ENCODE measurements around the gene CNN2. TPM values are rescaled to one million over a fixed set of nuclear protein-coding genes. Genes with fewer than 3 reads are reported as not detected.

The CNN2 gene
- total and polyA plus RNA-seq, 2 donors (not counting 1 experiment from before 2014, with no cell fraction given): 198 to 301 TPM

DNA sequence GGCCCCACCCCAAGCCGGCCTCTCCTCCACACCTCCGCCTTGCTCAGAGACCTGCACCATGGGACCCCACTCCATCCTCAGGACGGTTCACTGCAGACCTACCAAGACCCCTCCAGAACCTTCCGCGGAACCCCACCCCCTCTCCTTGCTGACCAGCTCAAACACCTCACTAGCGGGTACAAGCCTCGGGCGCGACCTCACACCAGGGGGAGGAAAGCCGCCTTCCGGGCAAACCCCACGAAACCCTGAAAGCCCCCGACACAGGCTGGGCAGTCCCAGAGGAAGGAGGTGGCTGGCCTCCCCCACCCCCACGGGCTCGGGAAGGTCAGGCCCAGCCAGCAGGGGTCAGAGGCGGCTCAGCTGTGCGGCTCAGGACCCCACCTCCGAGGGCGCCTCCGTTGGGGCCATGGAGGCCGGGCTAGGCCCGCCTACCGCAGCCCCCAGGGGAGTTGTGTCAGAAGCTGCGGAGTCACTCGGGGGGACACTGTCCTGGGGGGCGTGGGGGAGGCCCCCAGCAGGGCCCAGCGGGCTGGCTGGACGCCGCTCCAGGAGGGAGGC is 16.3 kb upstream of the CNN2 start:
- peaks cover 29% of the 10 kb centered on the region for H3K79me2 ChIP-seq (ENCODE audit: control insufficient read depth, insufficient read depth, low read length)
- Mint-ChIP-seq H3K27me3 (no peaks in the 10 kb centered on the region), H3K9me3 (ENCODE audit: insufficient read depth) (no peaks in the 10 kb centered on the region), H3K4me1 (peaks cover 5% of the 10 kb centered on the region), H3K27ac (no peak overlapping the region), H3K4me3 (no peak overlapping the region)
- no peak overlapping the region for H3K9ac ChIP-seq (ENCODE audit: low read length)
- H3K4me1 ChIP-seq (ENCODE audit: control insufficient read depth in 2 of 2, insufficient read depth in 2 of 2, low read length in 2 of 2): no peaks in the 10 kb centered on the region
- no peak overlapping the region for H2AFZ ChIP-seq (ENCODE audit: insufficient read depth, low read depth, low read length, poor library complexity, severe bottlenecking)
- no peak overlapping the region for H3K4me2 ChIP-seq (replicated peaks; ENCODE audit: low read depth, low read length, poor library complexity, severe bottlenecking)
- DNase-seq: no peak
- intact Hi-C loops (cut with micrococcal nuclease): no loop called here
- no peak for ATAC-seq (ENCODE audit: low read depth)
- no peak overlapping the region for H3K27ac ChIP-seq (ENCODE audit: low read length in 2 of 2)
- no peaks in the 10 kb centered on the region for H3K27me3 ChIP-seq (replicated peaks in 1 of 4; ENCODE audit: control extremely low read depth in 1 of 4, control insufficient read depth in 3 of 4, insufficient read depth in 4 of 4, low read length in 3 of 4)
- H3K9me3 ChIP-seq (ENCODE audit: control extremely low read depth in 1 of 3, control insufficient read depth in 2 of 3, insufficient read depth in 1 of 3, low read length in 2 of 3): no peaks in the 10 kb centered on the region
- peaks cover 58% of the 10 kb centered on the region for H4K20me1 ChIP-seq (ENCODE audit: control insufficient read depth, insufficient read depth, low read length, poor library complexity, severe bottlenecking)
- peaks cover 0 to 34% of the 10 kb centered on the region in 2 experiments for H3K36me3 ChIP-seq (replicated peaks in 1 of 2; ENCODE audit: control extremely low read depth in 1 of 2, control insufficient read depth in 1 of 2, extremely low read depth in 1 of 2, insufficient read depth in 2 of 2, low read length in 1 of 2)
- 90% methylated on average over 28 of the region's 29 CpGs for WGBS (ENCODE audit: insufficient coverage)
- no peak overlapping the region for H3K4me3 ChIP-seq (ENCODE audit: control extremely low read depth in 1 of 5, extremely low read depth in 1 of 5, insufficient read depth in 1 of 5, low read depth in 2 of 5, low read length in 4 of 5)
- CTCF ChIA-PET: interaction anchor here (0.9 kb wide), 1 partner anchor 48 kb away, joined by 3 read pairs; no protein-coding TSS in a partner anchor
- TF ChIP-seq, protein P1, sequence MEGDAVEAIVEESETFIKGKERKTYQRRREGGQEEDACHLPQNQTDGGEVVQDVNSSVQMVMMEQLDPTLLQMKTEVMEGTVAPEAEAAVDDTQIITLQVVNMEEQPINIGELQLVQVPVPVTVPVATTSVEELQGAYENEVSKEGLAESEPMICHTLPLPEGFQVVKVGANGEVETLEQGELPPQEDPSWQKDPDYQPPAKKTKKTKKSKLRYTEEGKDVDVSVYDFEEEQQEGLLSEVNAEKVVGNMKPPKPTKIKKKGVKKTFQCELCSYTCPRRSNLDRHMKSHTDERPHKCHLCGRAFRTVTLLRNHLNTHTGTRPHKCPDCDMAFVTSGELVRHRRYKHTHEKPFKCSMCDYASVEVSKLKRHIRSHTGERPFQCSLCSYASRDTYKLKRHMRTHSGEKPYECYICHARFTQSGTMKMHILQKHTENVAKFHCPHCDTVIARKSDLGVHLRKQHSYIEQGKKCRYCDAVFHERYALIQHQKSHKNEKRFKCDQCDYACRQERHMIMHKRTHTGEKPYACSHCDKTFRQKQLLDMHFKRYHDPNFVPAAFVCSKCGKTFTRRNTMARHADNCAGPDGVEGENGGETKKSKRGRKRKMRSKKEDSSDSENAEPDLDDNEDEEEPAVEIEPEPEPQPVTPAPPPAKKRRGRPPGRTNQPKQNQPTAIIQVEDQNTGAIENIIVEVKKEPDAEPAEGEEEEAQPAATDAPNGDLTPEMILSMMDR (IDR thresholded peaks at IDR 0.05): no peak
- TF ChIP-seq EZH2 (IDR thresholded peaks at IDR 0.05; ENCODE audit: borderline replicate concordance, insufficient read depth, low read depth, low read length, poor library complexity, severe bottlenecking): no peak
- POLR2A ChIA-PET: interaction anchor here (0.6 kb wide), 2 partner anchors 8 to 25 kb away, joined by 4 read pairs; no protein-coding TSS in a partner anchor

All from B cell (primary cell).